HepG2 (cell line): ENCODE measurements around the gene RABIF. TPM values are rescaled to one million over a fixed set of nuclear protein-coding genes. Genes with fewer than 3 reads are reported as not detected.
A peak's percentile ranks its signal among the peaks of the same experiment; 100 is the strongest.

Experiments
- ARNTL ChIP-seq: sonication (generic); formaldehyde crosslinking; IDR thresholded peaks from 2 replicates; pipeline ENCODE4 v1.4.0; 2020; ENCODE audit warnings: mild to moderate bottlenecking, missing genetic modification reagents
- ATRX ChIP-seq: sonication (generic); formaldehyde crosslinking; IDR thresholded peaks from 2 replicates; pipeline ENCODE4 v1.4.0; 2020; ENCODE audit warnings: missing genetic modification reagents, borderline replicate concordance
- CREB3 ChIP-seq: sonication (generic); formaldehyde crosslinking; IDR thresholded peaks from 2 replicates; pipeline ENCODE4 v1.5.0; 2020; ENCODE audit warnings: missing genetic modification reagents
- DMTF1 ChIP-seq: sonication (generic); formaldehyde crosslinking; IDR thresholded peaks from 2 replicates; pipeline ENCODE4 v1.4.0; 2020; ENCODE audit warnings: mild to moderate bottlenecking, missing genetic modification reagents
- DRAP1 ChIP-seq: IDR thresholded peaks from 2 replicates; pipeline ENCODE4 v1.6.1; 2016; ENCODE audit warnings: missing genetic modification reagents, missing compliant biosample characterization
- HDAC1 ChIP-seq: sonication (generic); formaldehyde crosslinking; IDR thresholded peaks from 2 replicates; pipeline ENCODE4 v1.5.1; 2020; ENCODE audit warnings: mild to moderate bottlenecking, missing genetic modification reagents
- HNF4G ChIP-seq, 2 experiments: sonication (generic) in 1 of 2; formaldehyde crosslinking in 1 of 2; IDR thresholded peaks; 2 replicates each; pipeline versions ENCODE4 v1.4.0 to v1.6.1; 2011 to 2020; ENCODE audit warnings: borderline replicate concordance in 2 of 2, low read depth in 2 of 2, mild to moderate bottlenecking in 2 of 2, low read length in 1 of 2, missing genetic modification reagents in 1 of 2, moderate library complexity in 1 of 2
- HNRNPL ChIP-seq: fragments of 200-400 bp; formaldehyde crosslinking; IDR thresholded peaks from 2 replicates; pipeline ENCODE4 v1.6.1; 2017; ENCODE audit warnings: mild to moderate bottlenecking, low read depth, low read length
- HNRNPLL ChIP-seq: fragments of 200-400 bp; formaldehyde crosslinking; IDR thresholded peaks from 2 replicates; pipeline ENCODE4 v1.6.1; 2017; ENCODE audit warnings: mild to moderate bottlenecking, low read depth, low read length; ENCODE audit not compliant: poor library complexity, severe bottlenecking
- HOXA3 ChIP-seq: sonication (generic); formaldehyde crosslinking; IDR thresholded peaks from 2 replicates; pipeline ENCODE4 v1.5.0; 2020; ENCODE audit warnings: missing genetic modification reagents
- KMT2B ChIP-seq: IDR thresholded peaks from 2 replicates; pipeline ENCODE4 v1.6.1; 2016; ENCODE audit warnings: missing genetic modification reagents, missing compliant biosample characterization
- NAIF1 ChIP-seq: sonication (generic); formaldehyde crosslinking; IDR thresholded peaks from 2 replicates; pipeline ENCODE4 v1.5.0; 2020; ENCODE audit warnings: mild to moderate bottlenecking, missing genetic modification reagents, borderline replicate concordance
- NKX3-1 ChIP-seq: sonication (generic); formaldehyde crosslinking; IDR thresholded peaks from 2 replicates; pipeline ENCODE4 v1.5.0; 2020; ENCODE audit warnings: missing genetic modification reagents
- NR2F1 ChIP-seq, 2 experiments: fragments of 450-650 bp in 1 of 2; formaldehyde crosslinking in 1 of 2; IDR thresholded peaks; 2 replicates each; pipeline versions ENCODE4 v1.5.0 to v1.6.1; 2016 to 2020; ENCODE audit warnings: mild to moderate bottlenecking in 1 of 2, missing compliant biosample characterization in 1 of 2, missing genetic modification reagents in 1 of 2, moderate library complexity in 1 of 2
- PCBP1 ChIP-seq: fragments of 200-400 bp; formaldehyde crosslinking; IDR thresholded peaks from 2 replicates; pipeline ENCODE4 v1.6.1; 2017; ENCODE audit warnings: mild to moderate bottlenecking, low read depth, low read length, borderline replicate concordance
- PHF8 ChIP-seq: sonication (generic); formaldehyde crosslinking; IDR thresholded peaks from 2 replicates; pipeline ENCODE4 v1.5.0; 2020; ENCODE audit warnings: missing genetic modification reagents
- PTBP1 ChIP-seq: fragments of 200-400 bp; formaldehyde crosslinking; IDR thresholded peaks from 2 replicates; pipeline ENCODE4 v1.6.1; 2018; ENCODE audit warnings: low read length, low read depth; ENCODE audit not compliant: poor library complexity, severe bottlenecking
- RXRB ChIP-seq: IDR thresholded peaks from 2 replicates; pipeline ENCODE4 v1.6.1; 2016; ENCODE audit warnings: borderline replicate concordance, missing genetic modification reagents, missing compliant biosample characterization
- TEAD3 ChIP-seq: optimal IDR thresholded peaks from 2 replicates; pipeline ENCODE3; 2016; ENCODE audit warnings: borderline replicate concordance
- ZBTB49 ChIP-seq: sonication (generic); formaldehyde crosslinking; IDR thresholded peaks from 2 replicates; pipeline ENCODE4 v1.4.0; 2020; ENCODE audit warnings: missing genetic modification reagents, borderline replicate concordance
- ZFP90 ChIP-seq: sonication (generic); formaldehyde crosslinking; IDR thresholded peaks from 2 replicates; pipeline ENCODE4 v1.8.0; 2022; ENCODE audit warnings: missing genetic modification reagents, mild to moderate bottlenecking, inconsistent platforms, borderline replicate concordance
- ZNF329 ChIP-seq: sonication (generic); formaldehyde crosslinking; IDR thresholded peaks from 2 replicates; pipeline ENCODE4 v1.9.0; 2021; ENCODE audit warnings: low read depth, mild to moderate bottlenecking, missing genetic modification reagents
- ZNF510 ChIP-seq: sonication (generic); formaldehyde crosslinking; IDR thresholded peaks from 2 replicates; pipeline ENCODE4 v1.4.0; 2020; ENCODE audit warnings: low read depth, mild to moderate bottlenecking, missing genetic modification reagents
- polyA plus RNA-seq, 8 experiments: library from polyadenylated mRNA; depleted of rRNA in 3 of 8; stranded (reverse) in 7 of 8; unstranded in 1 of 8; fragments of >200 nt; fragmentation: Illumina TruSeq in 4 of 8; extraction: Trizol in 4 of 8; gene quantifications; 2 replicates each; pipeline versions ENCODE4 v1.2.1 to v1.2.3, GENCODE V29; 2011 to 2016; ENCODE audit warnings: low read depth in 4 of 8, missing spikeins in 1 of 8, mixed read lengths in 1 of 8; ENCODE audit not compliant: insufficient read depth in 1 of 8
- total RNA-seq, 5 experiments: library from RNA; depleted of rRNA; stranded (reverse); fragments of >200 nt; fragmentation: Illumina TruSeq; extraction: Trizol; gene quantifications; 2 replicates each; pipeline ENCODE4 v1.2.3, GENCODE V29; 2016; ENCODE audit warnings: low read depth in 1 of 5

The RABIF gene
- total and polyA plus RNA-seq, 2 of the 13 experiments (the other 11 are each of a cell fraction or from before 2014, with no cell fraction given): 7.6 to 8.3 TPM

- no peak for TF ChIP-seq CREB3 (CRISPR knock-in tag)
- no peak for TF ChIP-seq ATRX (CRISPR knock-in tag)
- no peak for TF ChIP-seq ZFP90
- TF ChIP-seq RXRB (CRISPR knock-in tag): 0 out of 2 replicates have a peak, but pooled peaks have one; percentile 15
- TF ChIP-seq ARNTL (CRISPR knock-in tag): peak; percentile 46; the same call in 1 of the 2 replicates
- TF ChIP-seq PHF8: peak; percentile 70
- TF ChIP-seq DRAP1 (CRISPR knock-in tag): peak; percentile 65
- no peak for TF ChIP-seq DMTF1
- 0 out of 2 replicates have a peak, but pooled peaks have one; percentile 20 for TF ChIP-seq KMT2B (CRISPR knock-in tag)
- no peak for TF ChIP-seq ZBTB49
- TF ChIP-seq PTBP1: peak; percentile 12
- peak; percentile 13; the same call in 1 of the 2 replicates for TF ChIP-seq NAIF1 (CRISPR knock-in tag)
- TF ChIP-seq HDAC1 (CRISPR knock-in tag): peak; percentile 63; the same call in 1 of the 2 replicates
- 0 out of 4 replicates have a peak, but pooled peaks of 1 of the 2 experiments have one; percentile 32 for TF ChIP-seq NR2F1 (CRISPR knock-in tag; IDR thresholded peaks at IDR 0.05)
- peak; percentile 65 for TF ChIP-seq HNRNPLL
- TF ChIP-seq NKX3-1: 0 out of 2 replicates have a peak, but pooled peaks have one; percentile 16
- TF ChIP-seq TEAD3: peak; percentile 48
- 0 out of 2 replicates have a peak, but pooled peaks have one; percentile 37 for TF ChIP-seq HNRNPL
- TF ChIP-seq ZNF329 (CRISPR knock-in tag): peak; percentile 34; the same call in 1 of the 2 replicates
- peak; percentile 61 for TF ChIP-seq HOXA3 (CRISPR knock-in tag)
- TF ChIP-seq ZNF510 (CRISPR knock-in tag): no peak
- TF ChIP-seq HNF4G (IDR thresholded peaks at IDR 0.05; ENCODE audit: borderline replicate concordance, low read depth, low read length): peak; percentile 68
- 0 out of 2 replicates have a peak, but pooled peaks have one; percentile 6 for TF ChIP-seq HNF4G (CRISPR knock-in tag; IDR thresholded peaks at IDR 0.05; ENCODE audit: borderline replicate concordance, low read depth)
- TF ChIP-seq PCBP1: 0 out of 2 replicates have a peak, but pooled peaks have one; percentile 25
Observed at GRCh38 chr1:202860744-202861419, 28.1 kb downstream of the RABIF start (continued).
